HG03442 (cell line): ENCODE data around the gene ETNPPL.

Source experiments
- ATAC-seq: cut with Tn5 transposase; IDR thresholded peaks from one replicate; pipeline ENCODE4 v1.9.1; 2021; ENCODE audit warnings: mild to moderate bottlenecking, moderate library complexity; ENCODE audit not compliant: unreplicated experiment

ETNPPL gene

DNA sequence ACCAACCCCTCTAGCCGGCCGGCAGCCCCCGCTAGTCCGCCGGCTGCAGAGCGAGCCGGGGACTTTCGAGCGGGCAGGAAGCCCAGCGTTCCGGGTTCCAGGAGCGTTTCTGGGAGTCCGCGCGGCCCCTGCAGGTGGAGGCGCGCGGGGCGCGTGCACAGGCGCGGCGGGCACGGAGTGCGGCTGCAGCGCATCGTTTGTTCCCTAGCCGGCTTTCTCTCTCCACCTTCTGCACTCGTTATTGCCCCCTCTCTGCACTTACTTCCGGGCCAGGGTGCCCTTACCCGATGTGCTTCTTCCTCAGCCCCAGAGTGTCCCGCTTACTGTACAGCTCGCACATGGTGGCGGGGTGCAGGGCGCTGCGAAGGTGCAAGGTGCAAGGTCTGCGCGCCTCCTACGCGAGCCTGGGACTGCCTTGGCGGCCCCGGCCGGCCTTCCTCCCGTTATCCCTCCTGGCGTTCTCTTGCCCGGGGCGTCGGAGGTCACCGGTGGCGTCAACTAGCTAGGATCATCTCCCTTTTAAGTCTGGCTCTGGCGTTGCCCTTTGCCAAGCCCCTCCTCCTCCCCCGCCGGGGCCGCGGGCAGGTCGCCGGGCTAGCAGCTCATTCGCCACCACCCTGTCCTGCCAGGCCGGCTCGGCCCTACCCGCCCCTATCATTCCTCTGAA, at the start of gene ETNPPL:
ETNPPL (minus strand) TSS at position 495 of the 667 bp plus-strand sequence; CDS start at position 340, 155 bp downstream.
- no peak for ATAC-seq

DNA sequence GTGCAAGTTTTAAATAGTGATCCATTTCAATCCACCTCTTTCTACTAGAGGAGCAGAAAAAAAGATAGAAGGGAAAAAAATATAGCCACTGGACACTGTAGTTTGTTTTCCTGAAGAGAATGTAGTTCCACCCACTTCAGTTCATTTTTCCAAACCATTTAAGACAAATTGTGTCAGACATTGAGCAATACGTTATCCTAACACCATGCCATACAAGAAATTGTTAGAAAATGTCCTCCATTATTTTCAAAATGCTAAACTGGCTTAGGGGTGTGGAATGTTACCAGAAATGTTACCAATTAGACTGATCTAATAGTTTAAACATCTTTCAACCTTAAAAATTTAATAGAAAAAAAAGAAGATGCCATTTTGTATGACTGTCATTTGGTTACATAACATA, 48.6 kb upstream of the ETNPPL start:
- no peak for ATAC-seq

DNA sequence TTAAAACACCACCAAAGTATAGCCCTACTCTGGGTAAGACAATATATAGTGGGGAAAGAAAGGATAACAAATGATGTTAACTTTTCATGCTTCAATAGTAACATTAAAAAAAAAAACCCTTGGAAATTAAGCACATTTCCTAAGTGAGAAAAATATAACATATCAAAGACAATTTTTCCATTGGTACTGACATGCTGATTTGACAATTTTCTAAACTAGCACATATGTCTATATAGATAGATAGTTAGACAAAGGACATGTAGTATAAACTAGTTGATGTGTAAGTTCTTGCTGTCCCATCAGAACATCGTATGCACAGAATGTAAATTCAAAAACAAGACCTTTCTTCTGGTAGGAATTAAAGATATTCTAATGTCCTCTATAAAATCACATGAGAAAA, 47.2 kb upstream of the ETNPPL start:
- no peak for ATAC-seq

DNA sequence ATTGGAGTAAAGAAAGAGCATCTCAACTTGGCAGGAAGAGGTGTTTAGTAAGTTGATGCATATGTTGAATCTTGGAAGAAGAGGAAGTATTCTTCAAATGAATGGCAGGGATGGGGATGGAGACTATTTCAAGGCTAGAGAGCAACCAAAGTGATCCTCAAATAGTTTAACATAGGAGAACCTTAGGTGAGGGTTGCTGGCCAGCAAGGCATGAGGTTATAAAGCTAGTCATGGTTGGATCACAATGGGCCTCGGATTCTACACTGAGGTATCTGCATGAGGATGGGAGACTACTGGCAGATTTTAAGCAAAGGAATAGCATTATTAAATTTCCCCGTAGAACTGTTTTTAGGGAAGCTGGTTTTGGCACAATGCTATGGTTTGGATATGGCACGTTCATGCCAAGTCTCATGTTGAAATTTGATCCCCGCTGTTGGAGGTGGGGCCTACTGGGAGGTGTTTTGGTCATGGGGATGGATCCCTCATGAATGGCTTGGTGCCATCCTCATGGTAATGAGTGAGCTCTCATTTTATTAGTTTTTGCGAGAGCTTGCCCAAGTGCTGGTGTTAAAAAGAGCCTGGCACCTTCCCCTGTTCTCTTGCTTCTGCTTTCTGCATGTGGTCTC, 41.9 kb upstream of the ETNPPL start:
- ATAC-seq, result no peak

DNA sequence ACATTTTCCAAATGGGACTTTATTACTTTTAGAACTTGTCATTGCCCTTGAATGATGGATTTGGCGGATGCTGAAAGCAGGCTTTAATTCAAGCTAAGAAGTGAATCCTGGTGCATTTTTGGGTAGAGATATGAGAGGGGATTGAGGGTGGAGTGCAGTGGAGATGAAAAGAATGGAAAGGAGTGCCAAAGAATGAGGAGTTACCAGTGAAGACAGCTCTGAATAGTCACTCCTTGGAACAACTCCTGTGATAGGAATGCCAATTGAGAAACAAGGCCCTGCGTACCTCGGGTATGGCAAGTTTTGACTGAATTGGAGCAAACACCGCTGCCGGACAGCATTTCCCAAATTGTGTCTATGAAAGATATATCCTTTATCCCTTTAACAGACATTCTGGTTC, 36.5 kb upstream of the ETNPPL start:
- no peak for ATAC-seq

DNA sequence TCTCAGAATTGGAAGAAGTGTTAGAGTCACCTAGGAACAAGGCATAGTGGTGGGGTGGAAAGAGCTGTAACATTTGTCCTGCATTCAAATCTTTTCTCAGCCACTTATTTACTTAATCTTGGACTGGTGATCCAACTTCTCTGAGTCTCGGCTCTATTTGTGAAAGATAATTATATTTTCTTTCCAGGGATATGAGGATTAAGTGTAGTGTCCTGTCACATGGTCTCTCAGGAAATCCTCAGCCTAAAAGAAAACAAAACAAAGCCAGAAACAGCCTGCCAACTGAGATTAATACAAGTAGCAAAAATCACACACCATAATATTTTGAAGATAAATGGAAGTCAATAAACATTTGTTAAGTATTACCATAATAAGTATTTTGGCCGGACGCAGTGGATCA, 33.3 kb upstream of the ETNPPL start:
- no peak for ATAC-seq

DNA sequence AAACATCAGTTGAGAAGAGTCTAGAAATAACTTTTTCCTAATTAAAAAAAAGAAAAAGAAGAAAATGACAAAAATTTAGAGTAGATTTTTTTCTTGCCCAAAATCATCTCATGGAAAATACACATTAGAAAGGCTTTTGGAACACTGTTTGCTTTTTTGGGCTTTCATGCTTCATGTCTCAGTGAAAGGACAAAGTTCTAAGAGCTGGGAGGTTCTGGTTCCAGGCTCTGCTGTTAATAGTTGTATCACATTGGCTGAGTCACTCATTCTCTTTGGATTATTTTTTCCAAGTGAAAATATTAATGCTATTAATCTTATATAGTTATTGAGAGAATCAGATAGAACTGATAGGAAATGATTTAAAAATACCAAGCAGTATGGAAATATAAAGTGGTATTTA, 32.9 kb upstream of the ETNPPL start:
- no peak for ATAC-seq

DNA sequence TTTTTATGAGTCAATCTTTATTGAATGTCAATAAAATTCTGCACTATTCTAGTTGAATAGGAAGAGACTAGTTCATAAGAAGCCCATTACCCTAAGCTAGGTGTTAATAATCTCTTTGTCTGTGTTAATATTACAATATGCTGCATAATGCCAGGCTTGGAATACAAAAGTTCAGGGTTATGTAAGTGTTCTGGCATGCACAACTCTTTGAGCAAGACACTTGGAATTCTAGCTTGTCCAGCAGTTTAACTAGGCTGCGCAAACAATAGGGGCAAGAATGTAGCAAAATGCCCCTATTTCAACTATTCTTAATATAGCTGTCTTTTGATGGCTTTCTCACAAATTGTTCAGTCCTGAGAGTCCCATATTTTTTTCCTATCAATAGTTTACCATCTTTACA, 31.3 kb upstream of the ETNPPL start:
- ATAC-seq, result no peak

DNA sequence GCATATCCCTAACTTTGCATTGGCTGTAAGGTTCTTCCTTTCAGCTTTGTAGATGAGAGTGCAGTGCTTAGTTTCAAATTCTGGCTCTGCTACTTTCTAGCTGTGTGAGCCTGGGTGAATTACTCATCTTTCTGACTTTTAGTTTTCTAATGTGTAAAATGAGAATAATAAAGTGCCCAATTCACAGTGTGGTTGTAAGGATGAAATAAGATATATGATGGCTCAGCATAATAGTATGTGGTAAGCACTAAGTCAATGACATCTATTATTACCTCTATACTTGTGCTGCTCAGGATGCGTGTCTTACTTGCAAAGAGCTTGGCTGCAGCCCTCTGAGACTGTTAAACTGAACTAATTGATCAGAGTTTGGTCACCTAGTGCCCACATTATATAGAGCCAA, 30.6 kb upstream of the ETNPPL start:
- no peak for ATAC-seq

DNA sequence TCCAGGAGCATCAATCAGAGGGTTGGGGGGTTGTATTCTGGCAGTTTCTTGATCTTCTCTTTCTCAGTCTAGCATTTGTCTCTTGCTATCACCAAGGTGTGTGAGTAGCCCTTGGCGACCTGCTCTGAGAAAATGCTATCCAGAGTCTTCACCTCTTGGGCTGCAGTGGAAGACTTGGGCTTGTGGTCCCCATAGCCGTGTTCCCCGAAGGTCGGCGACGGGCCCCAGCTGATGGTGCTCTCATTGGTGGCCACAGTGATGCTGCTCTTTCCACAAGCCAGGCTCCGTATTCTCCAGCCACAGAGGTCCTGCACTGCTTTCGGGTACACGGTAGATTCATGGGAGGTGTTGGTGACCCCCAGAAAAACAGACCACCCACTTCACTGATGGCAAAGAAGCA, 25.9 kb upstream of the ETNPPL start:
- no peak for ATAC-seq

DNA sequence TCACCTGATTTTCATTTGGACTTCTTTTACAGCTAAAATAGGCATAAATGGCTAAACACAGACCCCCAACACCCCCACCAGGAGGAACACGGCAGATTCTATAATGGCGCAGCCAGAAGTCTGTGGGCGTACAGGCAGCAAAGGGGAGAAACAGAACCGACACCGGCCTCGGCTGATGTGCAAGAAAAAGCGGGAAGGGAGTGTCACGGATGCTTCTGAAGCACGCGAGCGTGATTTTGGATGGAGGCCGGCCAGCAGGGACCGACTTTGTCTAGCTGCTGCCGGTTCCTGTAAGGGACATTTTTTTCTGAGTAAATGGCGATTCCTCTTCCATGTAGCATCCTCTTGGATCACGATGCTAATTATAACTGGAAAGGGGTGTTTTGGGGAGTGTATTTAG, 24.9 kb upstream of the ETNPPL start:
- ATAC-seq, result no peak

DNA sequence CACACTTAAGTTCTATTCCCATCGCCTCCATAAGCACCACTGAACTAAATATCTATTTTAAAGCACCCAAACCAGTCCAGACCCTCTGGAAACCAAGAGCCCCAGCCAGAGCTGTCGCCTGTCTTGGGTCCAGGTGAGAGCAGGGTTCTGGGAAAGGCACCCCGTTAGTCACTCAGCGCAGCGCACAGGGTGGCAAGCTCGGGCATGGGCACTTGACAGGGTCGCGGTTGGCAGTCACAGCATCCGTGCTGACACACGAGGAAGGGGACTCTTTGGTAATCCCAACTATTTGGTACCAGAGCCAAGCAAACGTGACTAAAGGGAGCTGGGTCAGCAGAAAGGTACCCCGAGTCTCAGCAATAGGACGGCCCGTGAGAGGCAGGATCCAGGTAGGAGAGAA, 24.3 kb upstream of the ETNPPL start:
- no peak for ATAC-seq

DNA sequence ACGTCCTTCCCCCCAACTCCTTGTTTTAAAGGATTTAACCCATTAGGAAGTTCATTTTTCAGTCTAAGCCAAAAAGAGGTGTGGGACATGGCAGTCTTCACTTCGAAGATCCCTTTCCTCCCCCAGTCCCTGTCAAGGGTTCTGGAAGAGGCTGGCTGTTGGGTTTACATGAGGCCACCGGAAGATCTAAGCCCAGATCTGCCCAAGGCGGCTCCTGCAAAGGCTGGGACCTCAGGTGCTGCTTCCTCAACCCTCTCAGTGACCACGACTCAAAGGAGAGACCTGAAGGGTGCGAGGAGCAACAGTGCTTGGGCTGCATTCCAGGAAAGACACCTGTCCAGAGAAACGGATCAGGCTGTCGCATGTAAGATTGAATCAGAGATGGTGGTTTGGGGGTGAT, 23.5 kb upstream of the ETNPPL start:
- ATAC-seq, result no peak

DNA sequence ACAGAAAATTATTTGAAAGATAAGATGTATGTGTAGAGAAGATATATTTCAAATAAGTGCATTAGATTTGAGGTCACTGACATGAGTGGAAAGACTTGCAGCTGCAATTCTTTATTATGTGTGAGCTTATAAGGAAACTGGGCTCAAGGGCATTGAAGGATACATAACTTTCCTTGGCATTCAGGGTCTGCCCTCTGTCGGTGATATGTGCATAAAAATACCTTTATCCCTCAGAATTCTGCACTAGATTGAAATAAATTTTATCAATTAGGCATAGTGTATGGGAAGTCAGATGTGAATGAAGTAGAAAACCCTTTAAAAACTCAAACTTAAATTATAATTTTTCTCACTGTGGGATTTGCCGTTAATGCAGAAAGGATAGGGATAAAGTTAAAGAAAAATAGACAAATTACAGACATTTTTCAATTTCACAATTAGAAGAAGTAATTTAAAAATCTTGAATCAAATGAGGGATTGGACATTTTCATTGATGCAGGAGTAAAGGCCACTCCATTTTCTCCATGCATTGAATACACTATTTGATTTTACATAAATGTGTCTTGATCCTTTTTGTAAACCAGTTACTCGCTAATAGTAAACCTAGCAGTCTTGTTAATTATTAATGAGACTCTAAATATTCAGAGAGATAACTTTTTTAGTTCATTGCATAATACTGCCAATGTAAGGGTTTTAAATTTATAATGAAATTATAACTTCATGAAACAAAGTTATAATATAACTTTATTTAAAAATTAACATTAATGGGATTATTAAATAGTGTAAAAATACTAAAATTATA, 21.0 kb upstream of the ETNPPL start:
- no peak for ATAC-seq

DNA sequence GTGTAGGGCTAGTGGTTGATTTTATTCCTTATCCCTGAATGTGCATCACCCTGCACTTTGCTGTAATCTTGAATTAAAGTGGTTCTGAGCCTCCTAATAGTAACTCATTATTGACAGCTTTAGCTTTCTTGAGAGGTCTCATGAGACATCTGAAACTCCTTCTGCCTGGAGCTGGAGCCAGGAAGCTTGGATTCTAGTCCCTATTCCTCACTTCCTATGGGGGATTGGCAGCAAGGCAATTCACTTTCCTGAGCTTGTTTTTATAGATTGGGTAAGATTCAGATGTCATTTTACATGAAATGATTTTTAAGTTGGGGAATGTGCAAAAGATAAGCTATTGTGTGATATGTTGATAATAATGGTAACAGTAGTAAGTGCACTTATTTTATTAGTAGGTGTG, 17.1 kb upstream of the ETNPPL start:
- no peak for ATAC-seq

DNA sequence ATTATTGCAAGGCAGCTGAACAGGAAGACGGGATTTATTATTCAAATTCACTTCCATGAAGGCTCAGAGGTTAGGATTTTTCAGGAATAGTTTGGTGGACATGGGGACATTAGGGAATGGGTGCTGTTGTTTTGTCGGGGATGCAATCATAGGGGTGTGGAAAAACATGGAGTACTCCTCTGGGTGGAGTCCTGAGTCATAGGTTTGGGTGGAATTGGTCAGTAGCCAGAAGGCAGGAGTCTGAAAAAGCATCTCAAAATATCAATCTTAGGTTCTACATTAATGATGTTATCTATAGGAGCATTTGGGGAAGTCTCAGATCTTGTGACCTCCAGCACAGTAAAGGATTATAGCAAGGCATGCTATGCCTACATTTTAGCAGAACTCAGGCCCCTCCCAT, 14.5 kb upstream of the ETNPPL start:
- ATAC-seq, result no peak

DNA sequence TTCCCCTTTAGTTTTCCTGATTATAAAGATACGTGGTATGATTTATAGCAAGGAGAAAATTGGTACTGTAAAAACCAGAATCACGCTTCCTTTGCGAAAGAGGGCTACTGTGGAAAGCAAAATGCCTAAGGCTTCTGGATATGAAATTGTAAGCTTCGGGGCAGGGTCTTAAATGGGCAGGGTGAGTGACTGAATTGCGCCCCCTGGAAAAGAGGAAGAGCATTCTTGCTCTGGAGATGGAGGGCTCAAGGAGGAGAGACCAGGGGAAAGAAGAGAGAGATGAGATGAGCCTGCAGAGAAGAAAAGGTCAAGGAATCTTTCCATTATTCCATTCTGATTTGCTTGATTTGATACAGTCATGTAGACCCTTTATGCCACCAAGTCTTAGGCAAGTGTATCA, 13.1 kb upstream of the ETNPPL start:
- no peak for ATAC-seq

DNA sequence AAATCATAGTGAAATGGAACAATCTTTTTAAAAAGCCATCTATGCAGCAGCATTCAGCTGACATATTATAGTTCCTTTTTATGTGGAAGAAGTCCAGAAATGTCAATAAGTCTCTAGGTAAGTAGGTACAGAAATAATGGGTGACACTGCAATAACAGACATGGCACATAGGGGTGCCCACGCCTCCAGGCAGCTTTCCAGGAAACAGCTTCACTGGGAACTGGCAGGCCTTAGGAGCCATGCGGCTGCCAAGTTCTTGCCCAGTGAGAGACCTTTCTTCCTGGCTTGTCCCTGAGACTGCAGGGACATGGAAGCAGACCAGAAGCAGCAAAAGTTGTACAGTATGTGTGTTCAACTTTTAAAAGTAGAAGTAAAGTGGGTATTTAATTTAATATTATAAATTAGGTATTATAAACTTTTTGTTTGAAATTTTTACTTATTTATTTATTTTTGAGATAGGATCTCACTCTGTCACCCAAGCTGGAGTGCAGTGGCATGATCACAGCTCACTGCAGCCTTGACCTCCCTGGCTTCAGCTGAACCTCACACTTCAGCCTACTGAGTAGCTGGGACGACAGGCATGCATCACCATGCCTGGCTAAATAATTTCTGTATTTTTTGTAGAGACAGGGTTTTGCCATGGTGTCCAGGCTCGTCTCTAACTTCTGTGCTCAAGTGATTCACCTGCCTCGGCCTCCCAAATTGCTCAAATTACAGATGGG, 12.1 kb upstream of the ETNPPL start:
- ATAC-seq, result no peak

DNA sequence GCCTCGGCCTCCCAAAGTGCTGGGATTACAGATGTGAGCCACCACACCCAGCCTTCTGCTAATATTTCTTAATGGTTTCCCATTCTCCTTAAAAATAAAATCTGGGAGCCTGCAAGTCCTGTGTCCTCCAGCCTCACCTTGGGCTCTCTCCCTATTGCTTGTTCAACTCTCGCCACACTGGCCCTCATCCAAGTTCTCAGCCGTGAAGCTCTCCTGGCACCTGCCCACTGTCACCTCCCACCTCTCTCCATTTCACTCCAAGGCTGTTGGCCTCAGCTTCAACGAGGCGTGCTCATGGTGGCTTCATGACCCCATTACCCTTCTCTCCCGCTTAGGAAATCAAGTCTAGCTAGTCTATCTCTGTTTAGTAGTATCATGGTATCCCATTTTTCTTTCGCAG, 9.5 kb upstream of the ETNPPL start:
- ATAC-seq, result no peak

DNA sequence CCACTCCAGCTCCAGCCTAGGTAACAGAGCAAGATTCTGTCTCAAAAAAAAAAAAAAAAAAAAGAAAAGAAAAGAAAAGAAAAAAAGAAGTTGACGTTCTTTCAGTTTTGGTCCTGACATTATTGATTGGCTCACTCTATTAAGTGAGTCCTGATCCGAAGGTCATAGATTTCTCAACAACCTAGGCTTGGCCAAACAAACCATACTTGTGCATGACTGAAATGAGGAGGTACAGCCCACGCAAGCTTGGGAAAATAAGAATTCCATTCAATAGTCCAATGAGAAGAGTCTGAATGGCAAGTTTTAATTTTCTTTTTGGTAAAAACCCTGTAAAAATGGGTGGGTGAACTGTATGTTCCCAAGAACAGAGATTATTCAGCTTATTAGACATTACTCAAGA, 3.2 kb upstream of the ETNPPL start:
- ATAC-seq, result no peak

DNA sequence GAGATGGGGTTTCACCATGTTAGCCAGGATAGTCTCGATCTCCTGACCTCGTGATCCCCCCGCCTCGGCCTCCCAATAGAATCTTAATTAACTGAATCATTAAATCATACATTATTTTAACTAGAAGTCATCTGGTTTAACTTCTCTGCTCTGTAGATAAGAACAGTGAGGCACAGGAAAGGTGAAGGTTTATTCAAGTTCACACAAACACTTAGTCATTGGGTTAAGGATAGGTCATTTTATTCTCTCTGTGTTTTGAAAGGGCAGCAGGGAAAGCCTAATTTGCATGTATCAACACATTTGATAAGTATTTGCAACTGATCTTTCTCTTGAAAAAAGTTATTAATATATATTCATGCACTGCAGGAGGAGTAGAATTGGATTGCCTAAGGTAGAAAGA, 1.1 kb upstream of the ETNPPL start:
- no peak for ATAC-seq

DNA sequence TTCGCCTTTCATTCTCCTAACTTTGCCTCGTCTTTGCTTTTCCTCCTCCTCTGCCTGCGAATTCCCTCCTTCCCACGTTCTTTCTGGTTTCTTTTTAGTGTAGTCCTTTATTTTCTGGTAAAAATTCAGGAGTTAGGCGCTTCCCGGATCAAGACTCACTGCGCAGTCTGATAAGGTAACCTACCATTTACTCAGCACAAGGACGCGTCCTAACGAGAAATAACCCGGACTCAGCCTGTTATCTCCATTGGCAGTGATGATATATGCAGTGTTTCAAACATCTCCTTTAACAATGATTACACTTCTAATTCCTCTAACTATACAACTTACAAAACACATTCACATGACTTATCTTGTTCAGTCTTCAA, 357 bp upstream of the ETNPPL start:
- ATAC-seq, result no peak
